ENCODE measurements around the gene SLC25A48.
"Not testable (repeated sequence)": the region's sequence is repeated elsewhere in the genome, so short reads cannot be mapped to it uniquely, and the experiment has no call there.

The SLC25A48 gene

GRCh38 chr5:135830384-135830700, 4.1 kb upstream of the SLC25A48 start:
- no peak for DNase-seq (ENCODE audit: low read depth)

DNA sequence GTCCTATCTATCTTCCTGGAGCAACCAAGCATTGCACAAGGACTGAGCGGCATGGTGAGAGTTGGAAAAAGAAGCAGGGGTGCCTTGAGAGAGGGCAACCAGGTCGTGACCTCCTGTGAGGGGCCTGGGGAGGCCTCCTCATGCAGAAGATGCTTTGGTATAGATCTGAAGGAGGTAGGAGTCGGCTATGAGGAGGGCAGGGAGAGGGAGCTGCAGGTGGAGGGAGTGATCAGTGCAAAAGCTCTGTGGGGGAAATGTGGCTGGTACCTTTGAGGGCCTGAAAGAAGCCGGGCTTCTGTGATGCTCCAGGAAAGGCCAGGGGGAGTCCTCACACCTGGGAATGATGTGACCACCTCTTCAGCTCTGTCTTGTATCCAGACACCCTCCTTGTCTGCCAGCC, 3.6 kb upstream of the SLC25A48 start:
- no peak for DNase-seq (ENCODE audit: low read depth)

- DNase-seq (ENCODE audit: low read depth) = no peak
Observed at GRCh38 chr5:135831439-135831838, 3.0 kb upstream of the SLC25A48 start.

DNA sequence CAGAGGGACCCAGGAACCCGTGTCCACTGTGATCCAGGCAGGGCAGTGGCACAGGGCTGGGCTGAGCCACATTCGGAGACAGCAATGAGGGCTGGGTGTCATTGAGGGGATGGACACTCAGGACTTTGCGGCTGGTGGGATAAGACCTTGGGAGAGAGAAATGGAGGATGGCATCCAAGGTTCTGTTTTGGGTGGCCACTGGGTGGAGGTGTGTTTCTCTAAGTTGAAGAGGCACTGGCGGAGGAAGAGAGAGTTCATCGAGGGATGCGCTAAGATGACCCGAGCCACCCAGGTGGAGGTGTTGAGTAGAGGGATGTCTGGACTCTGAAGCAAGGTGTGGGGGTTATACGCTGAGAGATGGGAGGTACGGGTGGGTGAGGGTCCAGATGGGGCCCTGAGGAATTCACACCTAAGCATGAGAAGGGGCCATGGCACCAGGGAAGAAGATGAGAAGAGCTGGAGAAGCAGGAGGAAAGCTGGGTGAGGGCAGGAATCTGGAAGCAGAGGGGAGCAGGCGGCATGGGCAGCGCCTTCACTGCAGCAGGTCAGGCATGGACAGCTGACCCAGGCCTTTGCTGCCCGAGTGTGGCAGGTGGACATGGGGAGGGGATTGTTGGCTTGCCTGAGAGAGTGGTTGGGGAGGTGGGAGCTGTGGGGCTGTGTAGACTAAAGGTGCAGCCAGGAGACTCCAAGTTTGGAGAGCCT, 2.5 kb upstream of the SLC25A48 start:
- DNase-seq (ENCODE audit: low read depth) = no peak

- DNase-seq (ENCODE audit: low read depth) = no peak
Observed at GRCh38 chr5:135832941-135833920, 1.2 kb upstream of the SLC25A48 start.

DNA sequence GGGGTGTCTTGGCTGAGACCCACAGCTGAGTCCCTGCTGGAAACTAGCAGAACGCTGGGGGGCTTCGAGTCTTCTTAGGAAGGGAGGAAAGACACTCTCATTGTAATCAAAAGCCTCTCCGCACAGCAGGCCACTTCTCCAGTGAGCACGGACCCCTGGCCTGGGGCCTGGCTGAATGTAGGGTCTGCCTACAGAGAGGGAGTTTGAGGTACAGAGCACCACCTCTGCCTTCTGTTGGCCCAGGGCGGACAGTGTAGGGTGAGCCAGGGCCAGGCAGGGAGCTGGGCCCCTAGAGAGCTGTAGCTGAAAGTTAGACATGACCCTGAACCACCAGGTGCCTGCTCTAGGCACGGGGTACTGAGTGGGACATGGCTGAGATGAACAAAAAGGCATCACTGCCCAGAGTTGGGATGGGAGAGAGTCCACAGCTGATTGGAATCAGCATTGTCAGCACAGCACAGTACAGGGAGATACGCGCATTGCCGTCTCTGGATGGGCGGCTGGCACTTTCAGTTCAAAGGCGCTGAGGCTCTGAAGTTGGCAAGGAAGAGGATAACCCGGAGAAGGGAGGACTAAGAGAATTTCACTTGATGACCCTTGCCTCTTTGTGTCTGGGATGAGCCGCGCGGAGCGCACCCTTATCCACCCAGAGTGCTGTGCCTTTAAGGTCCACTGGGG, 363 bp upstream of the SLC25A48 start:
- no peak for DNase-seq (ENCODE audit: low read depth)

DNA sequence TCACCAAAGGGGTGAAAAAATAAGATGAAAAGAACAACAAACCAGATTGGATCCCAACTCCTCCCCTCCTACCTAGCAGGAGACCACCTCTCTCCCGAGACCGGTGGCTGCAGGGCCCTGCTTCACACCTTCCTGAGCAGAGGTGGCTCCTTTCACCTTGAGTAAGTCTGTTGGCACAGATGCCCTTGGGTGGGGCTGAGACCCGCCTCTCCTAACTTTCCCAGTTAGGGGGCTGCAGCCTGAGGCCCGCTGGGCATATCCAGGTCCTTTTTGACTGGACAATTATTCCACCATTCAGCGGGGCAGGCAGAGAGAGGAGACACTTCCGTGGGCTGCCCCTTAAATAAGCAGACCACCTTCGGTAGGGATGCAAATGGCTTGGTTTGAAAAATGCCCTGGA, 1.3 kb downstream of the SLC25A48 start:
- DNase-seq (ENCODE audit: low read depth) = no peak

GRCh38 chr5:135838395-135838794, 3.9 kb downstream of the SLC25A48 start:
- not testable (repeated sequence) for DNase-seq (ENCODE audit: low read depth)

DNA sequence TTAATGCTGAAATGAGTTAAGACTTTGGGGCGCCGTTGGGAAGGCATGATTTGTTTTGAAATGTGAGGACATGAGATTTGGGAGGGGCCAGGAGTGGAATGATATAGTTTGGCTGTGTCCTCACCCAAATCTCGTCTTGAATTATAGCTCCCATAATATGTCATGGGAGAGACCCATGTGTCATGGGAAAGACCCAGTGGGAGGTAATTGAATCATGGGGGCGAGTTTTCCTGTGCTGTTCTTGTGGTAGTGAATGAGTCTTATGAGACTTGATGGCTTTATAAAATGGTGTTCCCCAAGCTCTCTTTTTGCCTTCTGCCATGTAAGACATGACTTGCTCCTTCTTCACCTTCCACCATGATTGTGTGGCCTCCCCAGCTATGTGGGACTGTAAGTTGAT, 5.1 kb downstream of the SLC25A48 start:
- no peak for DNase-seq (ENCODE audit: low read depth)

- DNase-seq (ENCODE audit: low read depth) = no peak
Observed at GRCh38 chr5:135840959-135841358, 6.5 kb downstream of the SLC25A48 start.

- DNase-seq (ENCODE audit: low read depth) = no peak
Observed at GRCh38 chr5:135842737-135843136, 8.3 kb downstream of the SLC25A48 start.

- no peak for DNase-seq (ENCODE audit: low read depth)
Observed at GRCh38 chr5:135843571-135844337, 9.3 kb downstream of the SLC25A48 start.

DNA sequence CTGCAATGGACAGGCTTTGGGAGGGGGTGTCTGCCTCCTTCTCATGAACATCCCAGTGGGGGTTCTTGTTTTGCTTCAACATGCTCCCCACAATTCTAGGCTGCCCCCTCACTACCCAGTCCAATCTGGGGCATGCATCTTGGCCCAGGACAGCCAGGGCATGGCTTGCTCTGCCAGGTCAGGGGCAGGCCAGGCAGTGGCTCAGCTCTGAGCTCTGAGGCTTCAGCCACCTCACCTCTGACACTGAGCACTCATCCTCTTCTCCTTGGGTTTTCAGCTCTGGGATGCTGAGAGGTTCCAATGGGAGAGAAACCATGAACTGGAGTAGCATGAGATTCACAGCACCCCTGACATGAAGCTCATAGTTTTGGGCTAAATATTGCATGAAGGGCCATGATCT, 11.8 kb downstream of the SLC25A48 start:
- no peak for DNase-seq (ENCODE audit: low read depth)

GRCh38 chr5:135847976-135848375, 13.5 kb downstream of the SLC25A48 start:
- DNase-seq (ENCODE audit: low read depth) = no peak

DNA sequence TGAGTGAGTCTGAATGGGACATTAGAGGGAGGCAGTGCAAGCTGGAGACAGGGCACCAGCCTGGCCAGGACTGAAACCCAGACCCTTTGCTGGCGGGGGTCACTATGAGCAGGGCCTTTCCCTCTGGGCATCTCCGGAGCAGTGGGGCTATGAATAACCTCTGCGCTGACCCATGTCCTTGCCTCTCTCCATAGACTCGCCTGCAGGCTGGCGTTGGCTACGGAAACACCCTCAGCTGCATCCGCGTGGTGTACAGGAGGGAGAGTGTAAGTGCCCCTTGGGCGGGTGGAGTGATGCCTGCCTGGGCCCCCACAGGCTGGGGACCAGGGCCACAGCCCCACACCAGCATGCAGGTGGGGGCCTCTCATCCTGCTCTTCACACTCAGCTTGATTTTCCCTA, 15.8 kb downstream of the SLC25A48 start:
- no peak for DNase-seq (ENCODE audit: low read depth)

DNA sequence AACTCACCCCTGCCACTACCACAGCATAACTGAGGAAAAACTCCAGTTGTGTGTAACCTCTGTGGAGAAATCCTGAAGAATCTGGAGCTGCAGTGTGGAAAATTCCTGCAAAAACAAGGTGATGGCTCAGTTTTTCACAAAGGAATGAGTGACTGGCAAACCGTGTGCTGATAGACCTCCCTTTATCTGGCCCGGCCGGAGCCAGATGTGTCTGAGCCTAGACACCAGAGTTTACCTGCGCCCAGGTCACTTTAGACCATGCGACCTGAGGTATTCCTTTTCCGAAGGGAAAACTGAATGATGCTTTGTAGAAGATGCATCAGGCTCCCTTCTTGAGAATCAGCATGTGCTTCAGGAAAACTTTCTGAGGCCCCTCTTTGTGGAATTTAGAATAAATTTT, 16.2 kb downstream of the SLC25A48 start:
- no peak for DNase-seq (ENCODE audit: low read depth)

DNA sequence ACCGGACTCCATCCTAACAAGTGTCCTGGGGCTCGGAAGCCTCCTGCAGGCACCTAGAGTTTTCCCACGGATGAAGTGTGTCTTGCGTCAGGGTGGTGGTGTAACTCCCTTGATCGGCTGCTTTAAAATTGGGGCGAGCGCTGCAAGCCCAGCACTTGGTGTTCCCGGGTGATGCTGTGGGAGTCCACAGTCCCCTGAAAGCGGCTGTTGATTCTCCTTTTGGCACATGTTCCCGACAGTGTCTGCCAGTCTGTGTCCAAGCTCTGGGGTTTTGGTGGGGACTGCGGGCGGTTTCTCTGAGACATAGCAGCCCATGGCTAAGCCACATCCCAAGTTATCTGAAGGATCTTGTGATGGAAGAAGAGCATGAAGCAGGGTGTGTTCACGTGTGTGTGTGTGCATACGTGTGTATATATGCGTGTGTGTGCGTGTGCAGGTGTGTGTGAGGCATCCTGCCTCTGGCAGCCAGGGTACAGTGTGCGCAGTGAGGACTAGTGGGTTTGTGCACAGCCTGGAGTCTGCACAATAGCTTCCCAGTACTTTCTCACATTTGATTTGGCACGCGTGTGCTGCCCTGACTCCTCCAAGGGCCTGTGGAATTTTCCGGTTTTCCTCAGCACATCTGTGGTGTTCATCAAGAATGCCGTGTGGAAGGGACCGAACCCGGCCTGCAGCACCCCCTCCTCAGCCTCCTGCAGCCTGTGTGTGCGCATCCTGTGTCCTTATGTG, 16.9 kb downstream of the SLC25A48 start:
- DNase-seq (ENCODE audit: low read depth) = no peak

- no peak for DNase-seq (ENCODE audit: low read depth)
Observed at GRCh38 chr5:135851915-135852845, 17.7 kb downstream of the SLC25A48 start.

GRCh38 chr5:135857630-135858311, 23.3 kb downstream of the SLC25A48 start:
- no peak for DNase-seq (ENCODE audit: low read depth)

- not testable (repeated sequence) for DNase-seq (ENCODE audit: low read depth)
Observed at GRCh38 chr5:135859186-135859585, 24.7 kb downstream of the SLC25A48 start.
